Heart left ventricle (tissue), 16 donors: ENCODE measurements around the gene FAM117B. TPM values are rescaled to one million over a fixed set of nuclear protein-coding genes. Genes with fewer than 3 reads are reported as not detected.
"Not testable (repeated sequence)": the region's sequence is repeated elsewhere in the genome, so short reads cannot be mapped to it uniquely, and the experiment has no call there.

ENCODE experiments used
- ATAC-seq, 4 donors: fragments of 200-7000 bp; cut with Tn5 transposase; one replicate each; pipeline ENCODE4 v1.9.1; 2020 to 2022; ENCODE audit warnings: moderate library complexity in 4 of 4, mild to moderate bottlenecking in 3 of 4, moderate number of reproducible peaks in 1 of 4
- DNase-seq, 5 donors: peaks; one replicate each; pipeline ENCODE4 v3.0.0-alpha.2; 2020
- H3K27ac ChIP-seq, 12 donors: fragments of 200-600 bp; sonication (generic) in 4 of 12; one replicate each; pipeline versions ENCODE4 v1.5.0 to v1.8.0; 2016 to 2022; ENCODE audit warnings: mild to moderate bottlenecking in 2 of 12
- H3K27me3 ChIP-seq, 9 donors: fragments of 200-600 bp; sonication (generic) in 2 of 9; one replicate each; pipeline versions ENCODE4 v1.5.1 to v1.8.0; 2016 to 2022; ENCODE audit warnings: mild to moderate bottlenecking in 3 of 9
- H3K36me3 ChIP-seq, 9 donors: fragments of 200-600 bp; sonication (generic) in 2 of 9; one replicate each; pipeline versions ENCODE4 v1.5.0 to v1.8.0; 2018 to 2022; ENCODE audit warnings: mild to moderate bottlenecking in 2 of 9
- H3K4me1 ChIP-seq, 12 donors: fragments of 200-600 bp; sonication (generic) in 4 of 12; one replicate each; pipeline versions ENCODE4 v1.5.0 to v1.8.0; 2016 to 2022; ENCODE audit warnings: mild to moderate bottlenecking in 3 of 12
- H3K4me3 ChIP-seq, 12 donors: fragments of 200-600 bp; sonication (generic) in 4 of 12; one replicate each; pipeline versions ENCODE4 v1.5.0 to v1.8.0; 2017 to 2022; ENCODE audit warnings: mild to moderate bottlenecking in 9 of 12, moderate library complexity in 4 of 12
- H3K9me3 ChIP-seq, 12 donors: fragments of 200-600 bp; sonication (generic) in 4 of 12; one replicate each; pipeline versions ENCODE4 v1.5.0 to v1.8.0; 2016 to 2022; ENCODE audit warnings: mild to moderate bottlenecking in 1 of 12
- POLR2A ChIP-seq, 2 donors: fragments of 450-650 bp; IDR thresholded peaks; one replicate each; pipeline ENCODE4 v1.6.1; 2017; ENCODE audit warnings: antibody characterized with exemption in 2 of 2, mild to moderate bottlenecking in 2 of 2, moderate library complexity in 2 of 2
- WGBS, 4 donors: extraction: QIAGEN DNeasy Blood & Tissue Kit in 2 of 4; methylation state at CpG; one replicate each; pipeline versions ENCODE4 v1.1.5 to v1.1.7; 2013 to 2018; 5-methylcytosine and 5-hydroxymethylcytosine counted together
- intact Hi-C, 10 donors: fragments of 100-400 bp; cut with DNase I; formaldehyde crosslinking; loops; one replicate each; pipeline versions ENCODE4 v1.11.1 to v1.14.2; 2022
- polyA plus RNA-seq, 2 donors: library from polyadenylated mRNA; stranded (reverse); fragments of 200-250 nt; gene quantifications; one replicate each; pipeline ENCODE4 v1.2.3, GENCODE V29; 2013
- total RNA-seq, 9 donors: library from RNA; depleted of rRNA in 2 of 9; stranded (reverse); fragments of >200 nt in 2 of 9; fragmentation: NEBNext Ultra II Directional in 3 of 9; extraction: Animal tissue kit (Norgen Biotek cat#: 25700) in 3 of 9; gene quantifications; one replicate each; pipeline versions ENCODE4 v1.1.0 to v1.2.4, GENCODE V29; 2016 to 2023
- TF ChIP-seq, protein P1 (sequence below), 12 donors: fragments of 200-600 bp; sonication (generic) in 4 of 12; IDR thresholded peaks; one replicate each; pipeline versions ENCODE4 v1.5.0 to v1.8.0; 2018 to 2022; ENCODE audit warnings: antibody characterized with exemption in 12 of 12, mild to moderate bottlenecking in 5 of 12
- donor health status: ischemic (EF 13 %, LVEDD 7.1; RV severe dilation, severe dysfunction).
- donor health status: healthy with polysubstance abuse.
- donor health status: DM: no; HTN: yes; CAD: no.
- donor health status: DM: no; HTN: no; CAD: no.
- donor health status: ischemic (EF 25% LVEDD 6.9; RV normal size, moderate dysfunction).
- donor health status: ischemic (EF 25% LVEDD 5.7; RV mildly dilated, moderate dysfunction).
- donor health status: healthy.
- donor health status: DM: yes; HTN: yes; CAD: no.
- donor health status: ischemic (EF 35%, LVEDD 5.7; RV mildly dilated, moderate dysfunction).
- donor health status: nonischemic (EF 11% LVEDD 7.7; RV severe dilation, severe dysfunction).
- donor health status: DM: yes; HTN: yes; CAD: no.
- donor health status: PGD.
- donor health status: ischemic (EF 29% LVEDD 5.4; RV normal size, mild dysfunction).
- donor health status: nonischemic (EF 23%, LVEDD 6.1; RV moderate dilation, normal function).

Gene FAM117B
- total and polyA plus RNA-seq, 11 donors, result 0.68 to 6.1 (median 2.1) TPM

DNA sequence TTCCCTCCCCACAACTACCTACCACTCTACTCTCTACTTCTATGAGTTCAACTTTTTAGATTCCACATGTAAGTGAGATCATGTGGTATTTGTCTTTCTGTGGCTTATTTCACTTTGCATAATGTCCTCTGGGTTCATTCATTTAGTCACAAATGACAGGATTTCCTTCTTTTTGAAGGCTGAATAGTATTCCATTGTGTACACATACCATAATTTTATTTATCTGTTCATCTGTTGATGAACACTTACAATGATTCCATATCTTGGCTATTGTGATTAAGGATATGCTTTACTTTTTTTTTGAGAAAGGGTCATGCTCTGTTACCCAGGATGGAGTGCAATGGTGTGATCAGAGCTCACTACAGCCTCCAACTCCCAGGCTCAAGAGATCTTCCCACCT, 163.2 kb downstream of the FAM117B start:
- Histone ChIP-seq H3K9me3 (peaks cover 0 to 7% (median 0%) of the 10 kb centered on the region in 12 donors), H3K4me3 (no peak overlapping the region), H3K36me3 (peaks cover 0 to 4% (median 0%) of the 10 kb centered on the region in 9 donors), H3K27ac (no peak overlapping the region), H3K4me1 (no peaks in the 10 kb centered on the region), H3K27me3 (no peaks in the 10 kb centered on the region)
- intact Hi-C loops, result no loop called here
- DNase-seq (no peak), ATAC-seq (no peak)
- TF ChIP-seq POLR2A (IDR thresholded peaks at IDR 0.05), result no peak
- TF ChIP-seq, protein P1, sequence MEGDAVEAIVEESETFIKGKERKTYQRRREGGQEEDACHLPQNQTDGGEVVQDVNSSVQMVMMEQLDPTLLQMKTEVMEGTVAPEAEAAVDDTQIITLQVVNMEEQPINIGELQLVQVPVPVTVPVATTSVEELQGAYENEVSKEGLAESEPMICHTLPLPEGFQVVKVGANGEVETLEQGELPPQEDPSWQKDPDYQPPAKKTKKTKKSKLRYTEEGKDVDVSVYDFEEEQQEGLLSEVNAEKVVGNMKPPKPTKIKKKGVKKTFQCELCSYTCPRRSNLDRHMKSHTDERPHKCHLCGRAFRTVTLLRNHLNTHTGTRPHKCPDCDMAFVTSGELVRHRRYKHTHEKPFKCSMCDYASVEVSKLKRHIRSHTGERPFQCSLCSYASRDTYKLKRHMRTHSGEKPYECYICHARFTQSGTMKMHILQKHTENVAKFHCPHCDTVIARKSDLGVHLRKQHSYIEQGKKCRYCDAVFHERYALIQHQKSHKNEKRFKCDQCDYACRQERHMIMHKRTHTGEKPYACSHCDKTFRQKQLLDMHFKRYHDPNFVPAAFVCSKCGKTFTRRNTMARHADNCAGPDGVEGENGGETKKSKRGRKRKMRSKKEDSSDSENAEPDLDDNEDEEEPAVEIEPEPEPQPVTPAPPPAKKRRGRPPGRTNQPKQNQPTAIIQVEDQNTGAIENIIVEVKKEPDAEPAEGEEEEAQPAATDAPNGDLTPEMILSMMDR (IDR thresholded peaks at IDR 0.05), result no peak

DNA sequence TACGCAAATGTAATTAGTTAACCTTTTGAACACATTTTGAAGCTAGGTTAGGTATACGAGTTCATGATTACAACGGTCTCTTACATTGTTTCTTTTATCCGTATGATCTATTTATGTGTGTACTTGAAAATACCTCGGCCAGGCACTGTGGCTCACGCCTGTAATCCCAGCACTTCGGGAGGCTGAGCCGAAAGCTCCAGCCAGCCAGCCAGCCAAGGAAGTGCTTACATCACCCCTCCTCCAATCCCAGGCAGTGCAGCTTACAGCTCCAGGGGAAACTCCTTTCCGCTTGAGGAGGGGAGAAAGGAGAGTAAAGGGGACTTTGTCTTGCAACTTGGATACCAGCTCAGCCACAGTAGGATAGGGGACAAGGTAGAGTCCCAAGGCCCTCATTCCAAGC, 171.1 kb downstream of the FAM117B start:
- DNase-seq, result peak; percentile 22 to 73 (median 69)
- Histone ChIP-seq H3K4me3 (peak overlapping the region in 4 of 12 donors; percentile 4 to 36 (median 29)), H3K9me3 (peaks cover 0 to 13% (median 0%) of the 10 kb centered on the region in 12 donors), H3K36me3 (peaks cover 0 to 13% (median 0%) of the 10 kb centered on the region in 9 donors), H3K27ac (peak overlapping the region in 10 of 12 donors; percentile 23 to 69 (median 48)), H3K4me1 (peaks cover 0 to 21% (median 10%) of the 10 kb centered on the region in 12 donors)
- ATAC-seq, result peak; percentile 90 to 95 (median 92)
- H3K27me3 ChIP-seq, result not testable (repeated sequence)
- 25 to 33% (median 26%) methylated on average over 9 of the region's 9 CpGs for WGBS, 4 donors
- intact Hi-C loops, result loop anchor here in 2 of 10 donors (5.0 kb wide), 1 partner anchor 174 kb away; the partner anchor contains the start of gene FAM117B (in 2 of the 2)

DNA sequence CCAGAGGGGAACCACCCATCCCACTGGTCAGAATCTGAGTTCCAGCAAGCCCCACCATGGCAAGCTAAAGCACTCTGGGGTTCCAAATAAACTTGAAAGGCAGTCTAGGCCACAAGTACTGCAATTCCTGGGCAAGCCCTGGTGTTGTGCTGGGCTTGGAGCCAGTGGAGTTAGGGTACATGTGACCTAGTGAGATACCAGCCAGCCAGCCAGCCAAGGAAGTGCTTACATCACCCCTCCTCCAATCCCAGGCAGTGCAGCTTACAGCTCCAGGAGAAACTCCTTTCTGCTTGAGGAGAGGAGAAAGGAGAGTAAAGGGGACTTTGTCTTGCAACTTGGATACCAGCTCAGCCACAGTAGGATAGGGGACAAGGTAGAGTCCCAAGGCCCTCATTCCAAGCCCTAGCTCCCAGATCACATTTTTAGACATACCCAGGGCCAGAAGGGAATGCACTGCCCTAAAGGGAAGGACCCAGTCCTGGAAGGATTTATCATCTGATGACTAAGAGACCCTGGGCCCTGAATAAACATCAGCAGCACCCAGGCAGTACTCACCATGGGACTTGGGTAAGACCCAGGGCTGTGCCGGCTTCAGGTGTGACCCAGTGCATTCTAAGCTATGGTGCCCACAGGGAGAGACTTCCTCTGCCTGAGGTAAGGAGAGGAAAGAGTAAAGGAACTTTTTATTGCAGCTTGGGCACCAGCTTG, 172.8 kb downstream of the FAM117B start:
- DNase-seq, result peak; percentile 67 to 90 (median 80)
- not testable (repeated sequence) for H3K4me3 ChIP-seq, H3K27me3 ChIP-seq
- ATAC-seq, result peak; percentile 95 to 97 (median 96)
- Histone ChIP-seq H3K36me3 (peaks cover 0 to 15% (median 0%) of the 10 kb centered on the region in 9 donors), H3K4me1 (peaks cover 0 to 21% (median 10%) of the 10 kb centered on the region in 12 donors), H3K27ac (peak overlapping the region in 9 of 12 donors; percentile 19 to 69 (median 56)), H3K9me3 (peaks cover 0 to 13% (median 0%) of the 10 kb centered on the region in 12 donors)
- intact Hi-C loops, result loop anchor here in 2 of 10 donors (5.0 kb wide), 1 partner anchor 175 kb away; the partner anchor contains the start of gene FAM117B (in 2 of the 2)
- WGBS, 4 donors, result 89 to 100% (median 97%) methylated on average over 1 of the region's 1 CpG

DNA sequence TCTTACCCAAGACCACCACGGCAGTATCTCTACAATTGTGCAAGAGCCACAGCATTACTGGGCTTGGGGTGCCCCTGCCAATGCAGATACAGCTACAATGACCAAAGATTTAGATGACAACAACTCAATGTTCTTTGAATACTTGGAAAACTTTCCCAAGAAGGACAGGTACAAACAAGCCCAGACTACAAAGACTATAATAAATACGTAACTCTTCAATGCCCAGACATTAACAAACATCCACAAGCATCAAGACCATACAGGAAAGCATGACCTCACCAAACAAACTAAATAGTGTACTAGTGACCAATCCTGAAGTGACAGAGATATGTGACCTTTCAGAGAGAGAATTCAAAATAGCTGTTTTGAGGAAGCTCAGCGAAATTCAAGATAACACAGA, 174.0 kb downstream of the FAM117B start:
- no peaks in the 10 kb centered on the region for H3K27me3 ChIP-seq

GRCh38 chr2:202813387-202813786, 178.6 kb downstream of the FAM117B start:
- Histone ChIP-seq H3K9me3 (peaks cover 0 to 13% (median 0%) of the 10 kb centered on the region in 12 donors), H3K4me3 (no peak overlapping the region), H3K27ac (no peak overlapping the region), H3K36me3 (peaks cover 0 to 15% (median 0%) of the 10 kb centered on the region in 9 donors), H3K4me1 (peaks cover 0 to 19% (median 10%) of the 10 kb centered on the region in 12 donors), H3K27me3 (no peaks in the 10 kb centered on the region)
- TF ChIP-seq, protein P1 (IDR thresholded peaks at IDR 0.05), result no peak
- TF ChIP-seq POLR2A (IDR thresholded peaks at IDR 0.05), result no peak
- ATAC-seq (no peak), DNase-seq (no peak)
- intact Hi-C loops, result no loop called here
- 94 to 100% (median 96%) methylated on average over 3 of the region's 3 CpGs for WGBS, 4 donors

More for the DNA sequence above, 174.0 kb downstream of the FAM117B start:
- peaks cover 0 to 13% (median 0%) of the 10 kb centered on the region in 12 donors for H3K9me3 ChIP-seq
- H3K4me1 ChIP-seq, result peaks cover 0 to 21% (median 10%) of the 10 kb centered on the region in 12 donors
- ATAC-seq (no peak), DNase-seq (no peak)
- WGBS, 4 donors, result 86 to 92% (median 88%) methylated on average over 3 of the region's 3 CpGs
- intact Hi-C loops, result loop anchor here in 2 of 10 donors (5.0 kb wide), 1 partner anchor 176 kb away; the partner anchor contains the start of gene FAM117B (in 2 of the 2)
- H3K27ac ChIP-seq, result no peak overlapping the region
- TF ChIP-seq, protein P1 (IDR thresholded peaks at IDR 0.05), result no peak
- no peak for TF ChIP-seq POLR2A (IDR thresholded peaks at IDR 0.05)
- no peak overlapping the region for H3K4me3 ChIP-seq
- H3K36me3 ChIP-seq, result peaks cover 0 to 15% (median 0%) of the 10 kb centered on the region in 9 donors
